GM18499 (cell line): ENCODE results near the gene GFY.

Source experiments
- ATAC-seq: cut with Tn5 transposase; IDR thresholded peaks from one replicate; pipeline ENCODE4 v1.9.1; 2021; ENCODE audit warnings: moderate number of reproducible peaks; ENCODE audit not compliant: insufficient read depth, unreplicated experiment

GFY gene, protein sequence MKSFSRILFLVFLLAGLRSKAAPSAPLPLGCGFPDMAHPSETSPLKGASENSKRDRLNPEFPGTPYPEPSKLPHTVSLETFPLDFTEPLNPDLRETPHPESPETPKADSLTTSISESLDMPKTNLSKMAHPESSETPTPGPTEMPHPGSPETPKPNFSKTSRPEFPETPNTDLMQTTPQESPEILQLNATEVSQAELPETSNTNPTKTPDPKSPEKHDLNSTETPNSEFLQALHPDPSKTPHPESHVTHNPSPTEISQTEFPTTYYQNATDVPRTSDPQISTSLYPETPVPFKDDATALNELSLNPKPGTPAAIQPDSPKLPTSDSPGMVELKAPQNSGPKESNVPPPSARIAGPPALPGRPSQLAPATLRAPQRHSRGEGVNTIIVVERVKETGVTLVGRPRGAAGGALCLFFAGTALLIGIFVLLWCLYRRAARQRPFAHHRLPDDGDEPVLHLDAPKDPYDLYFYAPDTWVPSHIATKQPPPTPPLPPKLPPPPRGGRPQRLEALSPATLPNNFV

DNA sequence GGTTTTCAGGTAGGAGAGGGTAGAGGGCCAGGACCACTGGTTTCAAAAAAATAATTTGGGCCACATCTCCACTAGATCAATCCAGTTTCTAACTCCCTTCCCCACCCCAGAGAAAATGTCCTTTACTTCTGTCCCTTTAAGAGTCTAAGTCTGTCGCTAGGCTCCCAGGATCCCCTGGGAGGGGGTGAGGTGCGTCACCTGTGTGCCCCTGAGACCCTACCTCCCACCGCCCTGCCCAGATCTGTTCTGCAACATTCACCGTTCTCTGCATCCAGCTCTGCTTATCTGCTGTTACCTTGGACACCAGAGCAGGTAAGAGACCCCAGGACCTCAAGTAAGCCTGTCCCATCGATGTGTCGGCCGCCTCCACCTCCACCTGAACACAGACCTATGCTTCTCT is at the start of gene GFY:
Gene GFY, plus strand, starts transcription at position 211 of the 400 bp plus-strand sequence. CDS start 1,043 bp downstream, outside the sequence.
- ATAC-seq = no peak

DNA sequence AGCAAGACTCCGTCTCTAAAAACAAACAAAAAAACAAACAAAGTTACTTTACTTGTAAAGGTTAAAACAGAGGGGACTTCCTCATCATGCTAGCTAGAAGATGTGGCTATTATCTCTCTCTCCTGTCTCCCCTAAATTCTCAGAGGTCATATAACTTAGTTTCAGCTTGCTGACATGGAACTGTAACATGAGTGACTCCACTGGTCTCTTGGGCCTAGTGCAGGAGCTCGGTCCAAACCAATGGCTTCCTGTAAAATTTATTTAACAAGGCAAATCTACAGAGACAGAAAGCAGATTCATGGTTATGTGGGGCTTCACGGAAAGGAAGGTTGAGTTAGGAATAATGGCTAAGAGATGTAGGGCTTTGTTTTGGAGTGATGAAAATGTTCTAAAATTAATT is 46.7 kb upstream of the GFY start:
- no peak for ATAC-seq

DNA sequence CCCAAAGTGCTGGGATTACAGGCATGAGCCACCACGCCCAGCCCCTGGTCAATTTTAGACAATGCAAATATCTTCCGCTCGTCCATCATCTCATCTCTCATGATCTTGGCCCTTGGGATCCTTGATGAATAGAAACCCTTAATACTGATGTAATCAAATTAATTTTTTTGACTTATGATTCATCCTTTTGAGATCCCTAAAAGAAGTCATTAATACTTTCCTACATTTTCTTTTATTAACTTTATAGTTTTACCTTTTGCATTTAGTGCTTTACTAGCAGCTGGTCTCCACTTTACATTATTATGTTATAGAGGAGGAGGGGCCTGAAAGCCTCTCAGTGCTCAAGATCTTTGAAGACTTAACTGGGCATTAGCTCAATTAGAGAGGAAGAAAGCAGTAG is 44.8 kb upstream of the GFY start:
- ATAC-seq = no peak

DNA sequence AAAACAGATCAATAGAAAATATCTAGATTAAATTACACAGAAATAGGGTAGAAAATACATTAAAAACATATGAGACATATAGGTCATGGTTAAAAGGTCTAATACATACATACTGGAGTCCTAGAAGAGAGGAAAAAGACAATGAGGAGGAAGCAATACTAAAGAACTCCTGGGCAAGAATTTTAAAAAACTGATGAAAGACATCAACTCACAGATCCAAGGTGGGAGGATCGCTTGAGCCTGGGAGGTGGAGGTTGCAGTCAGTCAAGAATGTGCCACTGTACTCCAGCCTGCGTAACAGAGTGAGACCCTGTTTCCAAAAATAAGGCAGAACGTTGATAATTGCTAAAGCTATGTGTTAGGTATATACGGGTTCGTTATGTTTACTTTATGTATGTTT is 42.5 kb upstream of the GFY start:
- no peak for ATAC-seq

DNA sequence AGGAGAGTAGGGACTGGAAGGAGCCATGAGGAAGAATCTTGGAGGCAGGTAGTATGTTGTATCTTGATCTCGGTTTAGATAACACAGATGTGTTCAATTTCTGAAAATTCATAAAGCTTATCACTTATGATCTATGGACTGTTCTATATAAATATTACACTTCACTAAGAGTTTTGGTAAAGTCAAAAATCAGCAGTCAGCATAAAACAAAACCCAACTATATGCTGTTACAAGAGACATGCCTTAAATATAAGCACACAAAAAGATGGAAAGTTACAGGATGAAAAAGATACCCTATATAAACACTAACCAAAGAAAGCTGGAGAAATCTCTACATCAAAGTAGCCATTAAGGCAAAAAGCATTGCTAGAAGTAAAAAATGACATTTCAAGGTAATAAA is 41.6 kb upstream of the GFY start:
- ATAC-seq = no peak

DNA sequence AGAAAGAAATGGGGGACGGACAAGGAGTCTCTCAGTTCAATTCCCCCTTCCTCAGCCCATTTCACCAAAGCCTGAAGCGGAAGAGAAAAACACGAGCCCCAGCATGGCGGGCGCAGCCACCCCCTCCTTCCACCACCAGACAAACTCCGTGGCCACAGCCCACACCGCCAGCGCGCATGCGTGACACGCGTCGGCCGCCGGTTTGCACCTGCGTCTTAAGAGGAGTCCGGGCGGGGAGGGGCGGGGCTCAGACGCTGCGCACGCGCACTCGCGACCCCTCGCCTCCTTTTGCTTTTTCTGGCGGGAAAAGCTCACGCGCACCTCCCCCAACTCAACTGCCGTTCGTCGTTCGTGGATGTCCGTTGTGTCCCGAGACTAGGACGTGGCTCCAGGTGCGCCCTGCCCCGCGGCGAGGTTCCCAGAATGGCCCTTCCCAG is 37.2 kb upstream of the GFY start, which contains the start of gene KASH5:
Gene KASH5, plus strand, starts transcription at position 314 of the 437 bp plus-strand sequence. CDS start 2,635 bp downstream, outside the sequence.
- ATAC-seq = no peak

DNA sequence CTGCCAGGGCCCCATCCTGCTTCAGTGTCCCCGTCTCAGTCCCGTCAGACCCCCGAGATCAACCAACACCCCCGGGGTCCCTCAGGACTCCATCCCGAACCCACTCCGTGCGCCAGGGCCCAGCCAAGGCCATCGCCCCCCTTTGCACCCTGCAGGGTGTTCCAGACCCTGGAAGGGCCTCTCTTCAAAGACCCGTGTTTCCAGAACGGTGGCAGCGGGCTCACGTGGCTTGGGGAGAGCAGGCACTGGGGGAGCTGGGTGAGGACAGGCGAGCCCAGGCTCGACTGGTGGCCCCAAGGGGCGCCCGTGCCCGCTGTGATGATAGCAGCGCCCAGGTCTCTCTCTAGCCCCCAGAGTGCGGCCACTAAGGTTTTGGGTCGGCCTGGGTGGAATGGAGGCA is 35.8 kb upstream of the GFY start:
- ATAC-seq = no peak

DNA sequence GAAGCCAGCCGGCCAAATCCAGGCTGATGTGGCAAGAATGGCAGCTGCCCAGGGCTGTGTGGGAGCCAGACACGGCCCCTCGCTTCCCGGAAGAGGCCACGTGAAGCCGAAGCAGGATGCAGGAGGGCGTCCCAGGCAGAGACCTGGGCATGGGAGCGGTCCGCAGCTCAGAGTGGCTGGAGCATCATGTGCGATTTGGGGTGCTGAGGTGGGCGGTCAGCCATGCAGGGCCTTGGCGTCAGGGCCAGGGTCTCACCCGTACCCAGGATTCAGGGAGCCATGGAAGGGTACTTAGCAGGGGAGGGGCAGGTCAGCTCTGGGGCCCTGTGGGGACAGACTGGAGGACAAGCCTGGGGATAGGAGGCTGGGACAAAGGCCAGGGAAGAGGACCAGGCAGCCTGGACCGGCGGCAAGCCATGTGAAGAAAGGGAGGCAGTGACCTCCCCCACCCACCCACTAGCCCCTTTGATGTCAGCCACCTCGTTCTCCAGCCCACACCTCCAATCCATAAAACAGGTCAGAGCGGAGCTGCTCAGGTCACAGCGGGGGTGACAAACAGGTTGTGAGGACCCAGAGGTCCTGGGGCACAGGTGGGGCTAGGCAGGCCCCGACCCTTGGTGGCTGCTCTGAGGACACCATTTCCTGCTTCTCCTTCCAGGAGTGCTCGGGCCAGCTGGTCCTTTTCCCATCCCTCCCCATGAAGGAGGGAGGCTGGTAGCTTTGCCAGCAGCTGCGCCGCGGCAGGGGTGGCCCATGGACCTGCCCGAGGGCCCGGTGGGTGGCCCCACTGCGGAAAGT is 34.9 kb upstream of the GFY start:
- ATAC-seq = no peak

DNA sequence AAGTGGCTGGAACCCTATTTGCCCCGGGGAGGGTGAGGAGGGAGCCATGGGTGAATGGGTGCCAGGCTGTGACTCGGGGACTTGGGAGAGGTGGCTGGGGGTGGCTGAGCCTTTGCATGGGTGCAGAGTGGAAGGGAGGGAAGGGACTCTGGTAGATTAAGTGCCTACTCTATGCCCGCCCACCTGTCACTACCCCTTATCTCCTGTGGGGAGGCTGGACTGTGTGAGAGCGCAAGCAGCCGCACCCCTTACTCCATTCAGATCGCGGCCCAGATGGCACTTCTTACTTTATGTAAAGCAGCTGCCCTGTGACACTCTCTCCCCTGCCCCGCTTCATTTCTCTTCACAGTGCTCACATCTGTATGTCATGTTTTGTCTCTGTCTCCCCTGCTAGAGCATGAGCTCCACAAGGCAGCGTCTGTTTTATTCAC is 34.2 kb upstream of the GFY start:
- no peak for ATAC-seq

DNA sequence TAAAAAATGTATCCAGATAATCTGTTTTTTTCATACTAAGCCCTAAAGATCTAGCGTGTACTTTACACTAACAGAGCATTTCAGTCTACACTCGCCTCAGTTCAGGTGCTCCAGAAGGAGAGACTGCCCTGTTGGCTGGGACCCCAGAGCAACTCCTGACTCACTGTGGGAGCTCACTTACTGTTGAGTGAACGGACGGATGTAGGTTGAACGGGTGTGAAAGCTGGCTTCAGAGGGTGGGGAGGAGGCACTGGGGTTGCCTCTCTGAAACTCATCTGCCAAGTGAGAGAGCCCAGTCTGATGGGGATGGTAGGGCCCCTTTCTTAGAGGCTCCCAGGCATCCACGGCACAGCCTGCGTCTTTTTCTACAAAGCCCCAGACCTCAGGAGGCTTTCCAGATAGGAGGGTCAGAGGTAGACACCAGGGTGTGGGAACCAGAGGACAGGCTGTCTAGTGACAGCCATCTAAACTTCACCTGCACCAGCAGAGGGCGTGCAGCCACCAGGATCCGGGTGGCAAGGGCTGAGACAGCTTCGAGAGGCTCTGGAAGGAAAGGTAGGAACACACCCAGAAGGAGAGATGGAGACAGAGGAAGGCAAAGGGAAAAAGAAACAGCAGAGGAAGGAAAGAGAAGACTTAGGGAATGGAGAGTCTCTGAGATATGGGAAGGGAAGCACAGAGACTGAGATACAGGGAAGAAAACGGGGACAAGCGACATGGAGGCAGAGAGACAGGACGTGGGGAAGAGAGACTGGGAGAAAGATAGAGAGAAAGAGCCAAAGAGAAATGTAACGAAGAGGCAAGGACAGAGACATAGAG is 33.4 kb upstream of the GFY start:
- no peak for ATAC-seq

DNA sequence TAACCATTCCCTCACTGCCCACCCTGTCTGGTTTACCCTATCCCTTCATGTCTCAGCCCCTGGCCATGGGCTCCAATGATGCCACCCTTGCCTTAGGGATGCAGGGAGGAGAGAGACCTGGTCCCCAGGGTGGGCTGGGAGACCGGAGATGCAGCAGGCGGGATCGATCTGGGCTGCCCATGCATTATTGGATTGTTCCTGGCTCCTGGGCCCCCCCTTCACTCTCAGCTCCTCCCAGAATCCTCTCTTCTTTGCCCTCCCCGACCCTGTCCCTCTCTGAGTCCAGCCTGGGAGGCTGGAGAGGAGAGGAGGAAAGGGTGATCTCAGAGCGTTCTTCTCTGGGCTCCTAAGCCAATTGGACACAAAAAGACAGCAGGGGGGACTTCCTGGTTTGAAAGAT is 31.3 kb upstream of the GFY start:
- ATAC-seq = no peak

DNA sequence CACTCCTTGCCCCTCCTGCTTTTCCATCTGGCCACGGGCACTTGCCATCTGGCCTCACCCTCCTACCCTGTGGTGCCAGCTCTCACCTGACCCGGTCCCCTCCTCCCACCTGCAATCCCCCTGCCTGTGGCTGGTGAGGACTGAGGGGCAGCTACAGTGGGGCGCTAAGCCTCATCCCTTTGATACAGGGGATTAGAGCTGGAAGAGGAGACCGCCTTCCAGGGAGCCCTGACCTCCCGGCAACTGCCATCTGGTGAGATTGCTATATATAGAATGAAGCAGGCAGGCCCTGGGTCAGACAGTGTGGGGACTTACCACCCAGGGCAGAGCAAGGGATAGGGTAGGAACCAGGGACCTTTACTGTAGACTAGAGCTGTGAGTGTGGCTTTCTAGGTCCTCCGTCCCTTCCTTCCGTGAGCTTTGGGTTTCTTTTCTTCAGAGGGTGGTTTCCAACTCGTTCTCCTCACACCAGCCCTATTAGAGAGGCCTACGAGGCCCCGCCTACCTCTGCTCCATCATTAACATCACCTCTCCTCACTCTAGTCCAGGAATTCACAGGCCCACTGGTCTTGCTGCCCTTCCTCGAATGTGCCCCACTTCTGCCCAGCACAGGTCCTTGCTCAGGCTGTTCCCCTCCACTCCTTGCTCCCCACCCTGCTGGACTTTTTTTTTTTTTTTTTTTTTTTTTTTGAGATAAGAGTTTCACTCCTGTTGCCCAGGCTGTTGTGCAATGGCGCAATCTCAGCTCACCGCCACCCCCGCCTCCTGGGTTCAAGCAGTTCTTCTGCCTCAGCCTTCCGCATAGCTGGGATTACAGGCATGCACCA is 29.4 kb upstream of the GFY start:
- no peak for ATAC-seq

DNA sequence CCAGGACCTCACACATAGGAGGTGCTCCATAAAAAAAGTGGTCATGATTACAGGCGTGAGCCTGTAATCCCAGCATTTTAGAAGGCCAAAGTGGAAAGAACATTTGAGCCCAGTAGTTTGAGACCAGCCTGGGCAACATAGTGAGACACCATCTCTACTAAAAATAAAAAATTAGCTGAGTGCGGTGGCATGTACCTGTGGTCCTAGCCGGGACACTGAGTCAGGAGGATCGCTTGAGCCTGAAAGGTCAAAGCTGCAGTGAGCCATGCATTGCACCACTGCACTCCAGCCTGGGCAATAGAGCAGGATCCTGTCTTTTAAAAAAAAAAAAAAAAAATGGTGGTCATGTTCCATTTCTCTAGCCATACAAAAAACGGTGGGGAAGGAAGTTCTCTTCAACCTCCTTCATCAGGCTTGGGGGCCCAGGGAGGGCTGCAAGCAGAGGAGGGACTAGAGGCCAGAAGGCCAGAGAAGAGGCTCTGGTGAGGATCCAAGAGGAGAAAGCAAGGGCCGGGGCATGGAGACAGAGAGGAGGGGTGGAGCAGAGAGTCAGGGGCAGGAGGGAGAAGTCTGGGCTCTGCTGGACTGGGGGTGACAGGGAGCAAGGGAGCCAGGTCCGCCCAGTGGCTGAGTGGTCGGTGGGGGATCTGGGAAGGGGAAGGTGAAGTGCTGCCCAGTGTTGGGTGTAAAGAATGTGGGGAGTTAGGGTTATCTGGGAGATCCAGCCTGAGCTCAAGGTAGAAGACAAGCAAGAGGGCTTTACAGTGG is 28.3 kb upstream of the GFY start:
- no peak for ATAC-seq

DNA sequence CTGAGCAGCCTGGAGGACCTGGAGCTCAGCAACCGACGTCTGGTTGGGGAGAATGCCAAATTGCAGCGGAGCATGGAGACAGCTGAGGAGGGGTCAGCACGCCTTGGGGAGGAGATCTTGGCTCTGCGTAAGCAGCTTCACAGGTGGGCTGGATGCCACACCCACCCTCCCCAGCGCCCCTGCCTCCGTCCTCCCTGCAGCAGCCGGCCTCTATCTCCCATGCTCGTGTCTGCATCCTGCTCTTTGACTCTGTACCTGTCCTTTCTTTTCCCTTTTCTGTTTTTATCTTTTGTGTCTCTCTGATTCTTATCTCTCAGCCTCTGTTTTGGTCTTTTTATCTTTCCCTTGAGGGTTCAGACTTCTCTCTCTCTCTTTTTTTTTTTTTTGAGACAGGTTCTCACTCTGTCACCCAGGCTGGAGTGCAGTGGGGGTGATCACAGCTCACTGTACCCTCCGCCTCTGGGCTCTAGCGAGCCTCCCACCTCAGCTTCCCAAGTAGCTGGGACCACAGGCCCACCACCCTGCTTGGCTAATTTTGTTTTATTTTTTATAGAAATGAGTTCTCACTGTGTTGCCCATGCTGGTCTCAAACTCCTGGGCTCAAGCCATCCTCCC is 27.1 kb upstream of the GFY start:
- no peak for ATAC-seq

DNA sequence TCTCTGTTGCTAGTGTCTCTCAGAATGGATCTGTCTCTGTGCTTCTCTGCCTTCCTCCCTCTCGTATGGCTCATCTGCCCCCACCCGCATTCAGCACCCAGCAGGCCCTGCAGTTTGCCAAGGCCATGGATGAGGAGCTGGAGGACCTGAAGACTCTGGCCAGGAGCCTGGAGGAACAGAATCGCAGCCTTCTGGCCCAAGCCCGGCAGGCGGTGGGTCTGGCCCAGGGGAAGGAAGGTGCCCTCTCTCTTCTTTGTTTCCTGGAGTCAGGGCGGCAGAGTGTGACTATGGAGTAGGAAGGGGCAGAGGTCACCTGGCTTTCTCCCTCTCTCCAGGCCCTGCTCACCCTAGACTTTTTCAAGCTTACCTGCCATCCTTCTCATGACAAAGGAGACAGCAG is 26.3 kb upstream of the GFY start:
- ATAC-seq = no peak

DNA sequence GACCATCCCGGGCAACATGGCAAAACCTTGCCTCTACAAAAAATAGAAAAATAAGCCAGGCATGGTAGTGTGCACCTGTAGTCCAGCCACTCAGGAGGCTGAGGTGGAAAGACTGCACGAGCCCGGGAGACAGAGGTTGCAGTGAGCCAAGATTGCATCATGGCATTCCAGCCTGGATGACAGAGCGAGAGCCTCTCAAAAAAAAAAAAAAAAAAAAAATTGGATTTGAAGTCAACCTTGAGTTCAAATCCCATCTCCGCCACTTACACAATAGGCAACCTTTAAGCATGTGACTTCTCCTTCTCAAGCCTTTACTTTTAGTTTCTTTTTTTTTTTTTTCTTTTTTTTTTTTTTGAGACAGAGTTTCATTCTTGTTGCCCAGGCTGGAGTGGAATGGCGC is 25.2 kb upstream of the GFY start:
- ATAC-seq = no peak

DNA sequence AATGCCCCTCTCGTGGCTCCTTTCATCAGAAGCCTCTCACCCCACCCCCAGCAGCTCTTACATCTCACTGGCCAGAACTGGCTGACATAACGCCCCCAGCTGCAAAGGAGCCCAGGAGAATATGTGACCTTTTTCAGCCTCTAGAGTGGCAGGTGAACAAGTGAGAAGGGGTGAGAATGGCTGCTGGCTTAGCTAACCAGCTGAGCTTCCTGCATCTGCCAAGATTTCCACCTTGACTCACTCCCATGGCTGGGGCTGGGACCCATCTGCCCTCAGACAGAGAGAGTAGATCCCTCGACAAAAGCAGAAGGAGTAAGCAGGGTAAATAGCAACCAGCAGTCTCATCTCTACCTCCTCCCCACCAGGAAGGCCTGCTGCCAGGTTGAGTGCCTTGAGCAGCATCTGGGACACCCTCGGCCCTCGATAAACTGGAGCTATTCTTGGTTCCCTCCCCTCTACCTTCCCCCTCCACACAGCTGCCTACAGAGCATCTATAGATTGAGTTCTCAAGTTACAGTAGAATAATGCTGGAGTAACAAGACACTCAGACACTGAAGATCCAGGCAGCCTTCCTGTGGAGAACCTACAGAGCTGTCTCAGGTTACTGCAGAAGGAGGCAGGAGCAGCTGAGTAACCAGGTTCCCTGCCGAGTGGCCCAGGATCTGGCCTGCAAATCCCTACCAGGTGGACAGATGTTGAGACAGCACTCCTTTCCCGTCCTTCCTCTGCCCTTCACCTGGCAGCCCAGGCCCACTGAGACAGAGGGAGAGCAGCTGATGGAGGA is 21.6 kb upstream of the GFY start:
- ATAC-seq = no peak

DNA sequence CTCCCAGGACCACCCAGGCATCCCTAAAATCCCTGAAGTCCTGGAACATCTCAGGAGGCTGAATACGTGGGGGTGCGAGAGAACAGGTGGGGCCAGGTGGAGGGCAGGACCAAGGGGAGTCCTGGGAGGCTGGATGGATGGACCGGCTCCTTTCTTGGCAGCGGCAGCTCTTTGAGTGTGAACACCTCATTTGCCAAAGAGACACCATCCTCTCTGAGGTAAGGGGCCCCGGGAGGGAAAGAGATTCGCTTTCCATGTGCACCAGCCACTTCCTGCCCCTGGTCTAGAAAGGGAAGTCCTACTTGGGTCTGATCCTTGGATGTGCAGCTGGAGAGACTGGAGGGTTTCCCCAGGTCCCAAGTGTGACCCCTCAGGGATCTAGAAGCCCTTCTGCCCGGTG is 18.1 kb upstream of the GFY start:
- ATAC-seq = no peak
